B cell (primary cell): ENCODE measurements around the gene GNAT2. TPM values are rescaled to one million over a fixed set of nuclear protein-coding genes. Genes with fewer than 3 reads are reported as not detected.

ENCODE experiments used
- ATAC-seq: fragments of 200-7000 bp; cut with Tn5 transposase; one replicate; pipeline ENCODE4 v1.10.0; 2021; ENCODE audit warnings: low read depth, mild to moderate bottlenecking, moderate number of reproducible peaks, moderate library complexity
- CTCF ChIA-PET: fragments of 350-600 bp; sonication (Branson Sonifier 250); formaldehyde crosslinking; loops from one replicate; lab custom pipeline; 2021; ENCODE audit warnings: antibody characterized with exemption, inconsistent platforms; lab: Charles Lee
- POLR2A ChIA-PET: fragments of 350-600 bp; sonication (Branson Sonifier 250); formaldehyde crosslinking; loops from one replicate; lab custom pipeline; 2021; ENCODE audit warnings: antibody characterized with exemption; lab: Charles Lee
- DNase-seq: peaks from one replicate; pipeline ENCODE4 v3.0.0; 2013
- H2AFZ ChIP-seq: 2 replicates; pipeline ENCODE4 v1.6.1; 2012; ENCODE audit warnings: mild to moderate bottlenecking, low read depth, low read length; ENCODE audit not compliant: insufficient read depth, poor library complexity, severe bottlenecking
- H3K27ac ChIP-seq, 2 donors: 1 replicate in 1 of 2; 2 replicates in 1 of 2; pipeline ENCODE4 v1.5.1; 2012 to 2013; ENCODE audit warnings: low read length in 2 of 2, mild to moderate bottlenecking in 2 of 2, moderate library complexity in 1 of 2
- H3K27me3 ChIP-seq, 4 experiments: fragments of 200-600 bp in 1 of 4; sonication (generic) in 1 of 4; replicated peaks in 1 of 4; 1 replicate in 2 of 4; 2 replicates in 2 of 4; pipeline versions ENCODE4 v1.6.1 to v1.7.0; 2013 to 2016; ENCODE audit warnings: low read length in 3 of 4, mild to moderate bottlenecking in 2 of 4, mixed read lengths in 1 of 4, moderate library complexity in 1 of 4; ENCODE audit not compliant: insufficient read depth in 4 of 4, control insufficient read depth in 3 of 4; ENCODE audit errors: control extremely low read depth in 1 of 4
- H3K36me3 ChIP-seq, 2 experiments: replicated peaks in 1 of 2; 1 replicate in 1 of 2; 2 replicates in 1 of 2; pipeline versions ENCODE4 v1.6.1 to v1.7.1; 2013; ENCODE audit warnings: low read length in 1 of 2; ENCODE audit not compliant: insufficient read depth in 2 of 2, control insufficient read depth in 1 of 2; ENCODE audit errors: control extremely low read depth in 1 of 2, extremely low read depth in 1 of 2
- H3K4me1 ChIP-seq, 2 donors: fragments of 200-600 bp in 1 of 2; sonication (generic) in 1 of 2; 1 replicate in 1 of 2; 2 replicates in 1 of 2; pipeline versions ENCODE4 v1.5.1 to v1.6.1; 2013 to 2017; ENCODE audit warnings: low read length in 2 of 2; ENCODE audit not compliant: control insufficient read depth in 2 of 2, insufficient read depth in 2 of 2
- H3K4me2 ChIP-seq: replicated peaks from 2 replicates; pipeline ENCODE3; 2012; ENCODE audit warnings: mild to moderate bottlenecking, low read depth, low read length; ENCODE audit not compliant: poor library complexity, severe bottlenecking
- H3K4me3 ChIP-seq, 5 experiments: fragments of 200-600 bp in 1 of 5; sonication (generic) in 1 of 5; 1 replicate in 3 of 5; 2 replicates in 2 of 5; pipeline versions ENCODE4 v1.5.1 to v1.7.0; 2011 to 2016; ENCODE audit warnings: low read length in 4 of 5, mild to moderate bottlenecking in 4 of 5, low read depth in 2 of 5, control low read depth in 1 of 5, moderate library complexity in 1 of 5; ENCODE audit not compliant: insufficient read depth in 1 of 5; ENCODE audit errors: control extremely low read depth in 1 of 5, extremely low read depth in 1 of 5
- H3K79me2 ChIP-seq: fragments of 200-600 bp; sonication (generic); one replicate; pipeline ENCODE4 v1.6.0; 2016; ENCODE audit warnings: low read length; ENCODE audit not compliant: control insufficient read depth, insufficient read depth
- H3K9ac ChIP-seq: fragments of 200-600 bp; sonication (generic); 2 replicates; pipeline ENCODE4 v1.6.1; 2017; ENCODE audit warnings: mild to moderate bottlenecking, low read length, moderate library complexity
- H3K9me3 ChIP-seq, 3 donors: one replicate each; pipeline versions ENCODE4 v1.6.1 to v1.7.1; 2013; ENCODE audit warnings: low read length in 2 of 3; ENCODE audit not compliant: control insufficient read depth in 2 of 3, insufficient read depth in 1 of 3; ENCODE audit errors: control extremely low read depth in 1 of 3
- H4K20me1 ChIP-seq: 2 replicates; pipeline ENCODE4 v1.6.0; 2012; ENCODE audit warnings: mild to moderate bottlenecking, low read length; ENCODE audit not compliant: insufficient read depth, control insufficient read depth, poor library complexity, severe bottlenecking
- H3K27ac Mint-ChIP-seq: one replicate; pipeline ENCODE4 v1.8.0; 2021; ENCODE audit warnings: mixed read lengths
- H3K27me3 Mint-ChIP-seq: one replicate; pipeline ENCODE4 v1.8.0; 2021; ENCODE audit warnings: mixed read lengths
- H3K4me1 Mint-ChIP-seq: one replicate; pipeline ENCODE4 v1.8.0; 2021; ENCODE audit warnings: mixed read lengths
- H3K4me3 Mint-ChIP-seq: one replicate; pipeline ENCODE4 v1.8.0; 2021; ENCODE audit warnings: mixed read lengths
- H3K9me3 Mint-ChIP-seq: one replicate; pipeline ENCODE4 v1.8.0; 2022; ENCODE audit warnings: mixed read lengths; ENCODE audit not compliant: insufficient read depth
- EZH2 ChIP-seq: IDR thresholded peaks from 2 replicates; pipeline ENCODE4 v1.6.1; 2012; ENCODE audit warnings: borderline replicate concordance, low read depth, mild to moderate bottlenecking, moderate library complexity, low read length; ENCODE audit not compliant: insufficient read depth, poor library complexity, severe bottlenecking
- WGBS: methylation state at CpG from one replicate; pipeline ENCODE4 v1.1.5; 2013; ENCODE audit warnings: missing lambda C conversion rate; ENCODE audit not compliant: insufficient coverage; 5-methylcytosine and 5-hydroxymethylcytosine counted together
- intact Hi-C: fragments of 100-400 bp; cut with micrococcal nuclease; formaldehyde crosslinking; loops from one replicate; pipeline ENCODE4 v1.10.0; 2022
- polyA plus RNA-seq: library from polyadenylated mRNA; depleted of rRNA; stranded (reverse); fragments of >200 nt; gene quantifications from 2 replicates; pipeline ENCODE4 v1.2.3, GENCODE V29; 2012
- total RNA-seq, 2 donors: library from RNA; stranded (reverse); fragments of 120-200 nt in 1 of 2; gene quantifications; 1 replicate in 1 of 2; 2 replicates in 1 of 2; pipeline versions ENCODE4 v1.2.3 to v1.2.4, GENCODE V29; 2013 to 2022
- TF ChIP-seq, protein P1 (sequence below): fragments of 200-600 bp; IDR thresholded peaks from one replicate; pipeline ENCODE4 v1.8.0; 2022; ENCODE audit warnings: antibody characterized with exemption, mild to moderate bottlenecking

Gene GNAT2
- total and polyA plus RNA-seq, 2 donors (not counting 1 experiment from before 2014, with no cell fraction given) = not detected

- intact Hi-C loops = loop anchor here (2.0 to 10.0 kb wide), 2 partner anchors 109 to 173 kb away; partner anchors contain the start of genes ATXN7L2 and GNAI3
- TF ChIP-seq, protein P1, sequence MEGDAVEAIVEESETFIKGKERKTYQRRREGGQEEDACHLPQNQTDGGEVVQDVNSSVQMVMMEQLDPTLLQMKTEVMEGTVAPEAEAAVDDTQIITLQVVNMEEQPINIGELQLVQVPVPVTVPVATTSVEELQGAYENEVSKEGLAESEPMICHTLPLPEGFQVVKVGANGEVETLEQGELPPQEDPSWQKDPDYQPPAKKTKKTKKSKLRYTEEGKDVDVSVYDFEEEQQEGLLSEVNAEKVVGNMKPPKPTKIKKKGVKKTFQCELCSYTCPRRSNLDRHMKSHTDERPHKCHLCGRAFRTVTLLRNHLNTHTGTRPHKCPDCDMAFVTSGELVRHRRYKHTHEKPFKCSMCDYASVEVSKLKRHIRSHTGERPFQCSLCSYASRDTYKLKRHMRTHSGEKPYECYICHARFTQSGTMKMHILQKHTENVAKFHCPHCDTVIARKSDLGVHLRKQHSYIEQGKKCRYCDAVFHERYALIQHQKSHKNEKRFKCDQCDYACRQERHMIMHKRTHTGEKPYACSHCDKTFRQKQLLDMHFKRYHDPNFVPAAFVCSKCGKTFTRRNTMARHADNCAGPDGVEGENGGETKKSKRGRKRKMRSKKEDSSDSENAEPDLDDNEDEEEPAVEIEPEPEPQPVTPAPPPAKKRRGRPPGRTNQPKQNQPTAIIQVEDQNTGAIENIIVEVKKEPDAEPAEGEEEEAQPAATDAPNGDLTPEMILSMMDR = no peak
- no peak for TF ChIP-seq EZH2
- Histone ChIP-seq H3K4me2 (no peak overlapping the region), H2AFZ (no peak overlapping the region), H4K20me1 (no peaks in the 10 kb centered on the region), H3K9me3 (no peaks in the 10 kb centered on the region), H3K4me1 (peaks cover 11 to 17% of the 10 kb centered on the region in 2 donors), H3K27me3 (no peaks in the 10 kb centered on the region), H3K27ac (no peak overlapping the region), H3K4me3 (no peak overlapping the region), H3K9ac (no peak overlapping the region), H3K79me2 (no peaks in the 10 kb centered on the region), H3K36me3 (peaks cover 0 to 16% of the 10 kb centered on the region in 2 experiments)
- H3K27me3 Mint-ChIP-seq = peaks cover 7% of the 10 kb centered on the region
- ChIA-PET POLR2A (interaction anchor here (1.0 kb wide), 1 partner anchor 11 kb away, joined by 3 read pairs; no protein-coding TSS in a partner anchor), CTCF (interaction anchor here (1.0 to 5.8 kb wide), 3 partner anchors 16 to 327 kb away, joined by 3 to 42 read pairs (median 18); partner anchors contain the start of gene AHCYL1)
- no peak overlapping the region for H3K27ac Mint-ChIP-seq
- no peak for DNase-seq
- H3K4me1 Mint-ChIP-seq = peaks cover 23% of the 10 kb centered on the region
- peak overlapping the region; percentile 55 for H3K4me3 Mint-ChIP-seq
- 100% methylated on average over 3 of the region's 4 CpGs for WGBS
- no peak for ATAC-seq
- H3K9me3 Mint-ChIP-seq = no peaks in the 10 kb centered on the region
These were observed 38.0 kb upstream of the GNAT2 start for GRCh38 chr1:109657395-109657794.
